Duodenal mucosa (tissue), 2 donors: ENCODE measurements around the gene ITPR1.

Experiments used
- H3K27ac ChIP-seq: one replicate; pipeline ENCODE4 v1.7.0; 2013; ENCODE audit warnings: low read depth, low read length
- H3K27me3 ChIP-seq, 2 donors: one replicate each; pipeline ENCODE4 v1.7.0; 2013; ENCODE audit warnings: low read length in 2 of 2, control low read depth in 1 of 2; ENCODE audit not compliant: insufficient read depth in 2 of 2, control insufficient read depth in 1 of 2
- H3K36me3 ChIP-seq, 2 donors: one replicate each; pipeline ENCODE4 v1.7.0; 2013; ENCODE audit warnings: low read length in 2 of 2, control low read depth in 1 of 2; ENCODE audit not compliant: insufficient read depth in 2 of 2, control insufficient read depth in 1 of 2
- H3K4me1 ChIP-seq, 2 donors: one replicate each; pipeline ENCODE4 v1.7.0; 2013; ENCODE audit warnings: low read length in 2 of 2, control low read depth in 1 of 2; ENCODE audit not compliant: insufficient read depth in 2 of 2, control insufficient read depth in 1 of 2
- H3K4me3 ChIP-seq, 2 donors: one replicate each; pipeline ENCODE4 v1.7.0; 2013; ENCODE audit warnings: low read length in 2 of 2, low read depth in 1 of 2
- H3K9ac ChIP-seq, 2 donors: one replicate each; pipeline ENCODE4 v1.7.0; 2013; ENCODE audit warnings: low read length in 2 of 2, low read depth in 1 of 2
- H3K9me3 ChIP-seq, 2 donors: one replicate each; pipeline ENCODE4 v1.7.0; 2013; ENCODE audit warnings: low read length in 2 of 2, control low read depth in 1 of 2; ENCODE audit not compliant: control insufficient read depth in 1 of 2

The ITPR1 gene

DNA sequence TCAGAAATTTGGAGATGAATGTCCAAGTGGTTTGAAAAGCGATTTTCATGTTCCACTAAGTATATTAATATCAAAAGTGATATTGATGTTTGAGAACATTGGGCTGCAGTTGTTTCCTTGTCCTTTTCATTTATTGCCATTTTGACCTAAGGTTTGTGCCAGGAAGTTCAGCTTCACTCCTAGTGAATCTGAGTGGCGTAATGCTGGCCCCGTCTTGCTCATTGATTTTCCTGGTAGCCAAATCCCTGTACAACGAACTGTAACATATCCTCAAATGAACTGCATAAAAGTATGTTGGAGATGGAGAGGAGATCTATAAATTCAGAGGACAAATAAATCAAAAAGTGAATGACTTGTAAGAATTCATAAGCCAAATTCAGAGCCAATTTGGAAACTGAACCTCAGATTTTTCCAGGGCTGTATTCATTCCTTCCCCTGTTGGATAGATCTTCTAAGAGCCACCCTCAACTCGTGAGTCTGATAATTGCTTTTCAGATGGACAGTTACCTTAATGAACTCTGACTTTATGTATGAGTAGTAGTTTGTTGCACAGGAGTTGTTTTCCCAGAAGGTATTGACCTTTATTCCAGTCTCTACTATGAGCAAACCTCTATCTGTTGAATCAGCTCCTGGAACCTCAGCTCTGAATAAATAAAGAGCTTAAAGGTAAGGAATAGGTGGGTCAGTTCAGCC is 72.8 kb downstream of the ITPR1 start:
- Histone ChIP-seq H3K4me1 (no peaks in the 10 kb centered on the region), H3K27ac (no peak overlapping the region), H3K4me3 (no peak overlapping the region), H3K9ac (no peak overlapping the region), H3K9me3 (no peaks in the 10 kb centered on the region), H3K36me3 (no peaks in the 10 kb centered on the region), H3K27me3 (no peaks in the 10 kb centered on the region)

DNA sequence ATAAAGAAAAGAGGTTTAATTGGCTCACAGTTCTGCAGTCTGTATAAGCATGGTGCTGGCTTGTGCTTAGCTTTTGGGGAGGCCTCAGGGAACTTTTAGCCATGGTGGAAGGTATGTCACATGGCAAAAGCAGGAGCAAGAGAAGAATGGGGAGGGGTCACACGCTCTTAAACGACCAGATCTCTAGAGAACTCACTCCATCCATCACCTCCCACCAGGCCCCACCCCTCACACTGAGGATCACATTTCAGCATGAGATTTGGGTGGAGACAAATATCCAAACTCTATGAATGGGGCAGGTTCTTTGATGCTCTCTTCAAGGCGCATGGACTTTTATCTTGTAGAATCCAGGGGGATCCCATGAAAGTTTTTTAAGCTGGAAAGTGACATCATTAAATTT is 75.7 kb downstream of the ITPR1 start:
- Histone ChIP-seq H3K9ac (no peak overlapping the region), H3K9me3 (no peaks in the 10 kb centered on the region), H3K4me1 (no peaks in the 10 kb centered on the region), H3K27me3 (no peaks in the 10 kb centered on the region), H3K36me3 (no peaks in the 10 kb centered on the region), H3K27ac (no peak overlapping the region), H3K4me3 (no peak overlapping the region)

DNA sequence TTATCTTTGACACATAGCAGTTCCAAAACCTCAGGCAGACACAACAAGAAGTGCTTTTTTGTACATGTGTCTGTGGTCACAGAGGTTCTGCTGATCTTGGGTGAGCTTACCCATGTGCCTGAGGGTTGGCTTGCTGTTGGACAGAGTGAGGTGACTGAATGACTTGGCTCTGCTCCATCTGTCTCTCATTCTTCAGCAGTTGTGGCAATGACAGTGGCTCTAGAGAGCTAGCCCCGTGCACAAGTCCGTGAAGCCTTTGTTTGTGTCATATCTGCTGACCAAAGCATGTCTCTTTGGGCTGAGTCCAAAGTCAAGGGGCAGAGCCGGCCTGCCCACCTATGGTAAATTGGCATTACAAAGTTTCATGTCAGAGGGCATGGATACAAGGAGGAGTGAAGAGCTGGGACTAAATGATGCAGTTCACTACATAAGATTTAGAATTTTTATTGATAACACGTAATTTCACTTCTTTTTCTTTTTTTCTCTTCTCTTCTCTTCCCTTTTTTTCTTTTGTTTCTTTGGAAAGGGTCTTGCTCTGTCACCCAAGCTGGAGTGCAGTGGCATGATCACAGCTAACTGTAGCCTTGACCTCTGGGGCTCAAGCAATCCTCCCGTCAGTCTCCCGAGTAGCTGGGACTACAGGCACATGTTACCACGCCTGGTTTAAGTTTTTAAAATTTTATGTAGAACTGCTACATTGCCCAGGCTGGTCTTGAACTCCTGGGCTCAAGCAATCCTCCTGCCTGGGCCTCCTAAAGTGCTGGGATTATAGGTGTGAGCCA is 77.9 kb downstream of the ITPR1 start:
- H3K27me3 ChIP-seq, result no peaks in the 10 kb centered on the region
- H3K4me1 ChIP-seq, result no peaks in the 10 kb centered on the region
- H3K9ac ChIP-seq, result no peak overlapping the region
- no peak overlapping the region for H3K4me3 ChIP-seq
- H3K9me3 ChIP-seq, result no peaks in the 10 kb centered on the region
- H3K36me3 ChIP-seq, result no peaks in the 10 kb centered on the region
- H3K27ac ChIP-seq, result no peak overlapping the region

DNA sequence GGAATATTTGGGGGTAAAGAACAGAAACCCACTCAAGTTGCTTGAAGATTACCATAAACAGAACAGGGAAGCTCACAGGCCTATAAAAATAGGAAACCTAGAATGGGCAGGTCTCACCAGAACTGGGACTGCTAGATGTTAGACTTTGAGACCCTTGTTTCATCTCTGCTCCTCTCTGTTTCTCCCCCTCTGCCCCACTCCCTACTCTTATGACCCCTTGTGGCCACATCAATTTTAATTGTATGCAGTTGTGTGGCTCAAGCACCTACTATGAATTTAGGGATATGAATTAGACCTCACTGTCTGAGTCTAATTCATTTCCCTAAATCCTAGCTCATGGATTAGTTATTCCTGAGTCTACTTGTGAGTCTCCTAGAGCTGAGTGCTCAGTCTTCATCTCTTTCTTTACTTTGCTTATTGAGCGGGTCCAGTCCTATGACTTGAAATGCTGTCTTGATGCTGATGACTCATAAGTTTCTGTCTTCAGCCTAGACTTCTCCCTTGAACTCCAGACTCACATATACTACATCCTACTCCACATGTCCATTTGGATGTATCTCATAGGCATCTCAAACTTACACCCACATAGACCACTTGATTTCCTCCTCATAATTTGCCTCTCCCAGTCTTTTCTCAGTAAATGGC is 78.7 kb downstream of the ITPR1 start:
- Histone ChIP-seq H3K9ac (no peak overlapping the region), H3K27me3 (no peaks in the 10 kb centered on the region), H3K4me3 (no peak overlapping the region), H3K9me3 (no peaks in the 10 kb centered on the region), H3K27ac (no peak overlapping the region), H3K4me1 (no peaks in the 10 kb centered on the region), H3K36me3 (no peaks in the 10 kb centered on the region)

DNA sequence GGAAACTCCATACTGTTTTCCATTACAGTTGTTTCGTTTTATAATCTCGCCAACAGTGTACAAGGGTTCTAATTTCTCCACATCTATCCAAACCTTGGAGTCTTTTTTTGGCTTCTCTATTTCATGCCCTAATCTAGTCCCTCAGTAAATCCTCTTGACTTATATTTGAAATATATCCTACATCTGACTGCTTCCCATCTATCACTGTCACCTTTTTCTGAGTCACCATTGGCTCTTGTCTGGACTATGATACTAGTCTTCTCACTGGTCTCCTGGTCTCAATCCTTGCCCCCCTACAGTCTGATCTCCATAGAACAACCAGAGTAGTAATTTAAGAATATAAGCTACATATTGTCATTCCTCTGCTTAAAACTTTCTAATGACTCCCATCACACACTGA is 80.0 kb downstream of the ITPR1 start:
- no peak overlapping the region for H3K27ac ChIP-seq
- no peaks in the 10 kb centered on the region for H3K4me1 ChIP-seq
- no peaks in the 10 kb centered on the region for H3K36me3 ChIP-seq
- H3K27me3 ChIP-seq, result no peaks in the 10 kb centered on the region
- no peaks in the 10 kb centered on the region for H3K9me3 ChIP-seq
- no peak overlapping the region for H3K9ac ChIP-seq
- H3K4me3 ChIP-seq, result no peak overlapping the region

DNA sequence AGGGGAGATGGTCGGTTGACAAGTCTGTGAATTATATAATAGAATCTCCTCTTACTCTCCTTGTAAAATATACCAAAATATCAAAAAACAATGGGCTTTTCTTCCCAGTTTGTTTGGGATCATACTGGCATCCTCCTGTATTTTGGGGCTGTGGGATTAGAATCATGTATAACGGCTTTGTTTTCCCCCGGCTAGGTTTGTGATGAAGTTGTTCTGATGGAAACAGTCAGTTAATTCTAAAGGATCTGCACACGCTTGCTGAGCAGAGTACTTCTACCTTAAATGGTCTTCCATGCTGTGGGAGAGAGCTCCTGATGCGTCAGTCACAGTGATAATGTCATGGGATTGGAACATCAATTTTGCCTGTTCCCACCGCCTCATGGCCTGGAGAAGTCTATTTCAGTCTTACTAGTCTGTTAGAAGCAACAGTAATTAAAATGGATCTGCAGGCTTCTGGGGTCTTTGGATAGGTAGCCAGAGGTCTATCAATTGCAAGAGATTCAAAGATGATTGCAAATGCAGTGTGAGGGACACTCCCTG is 81.3 kb downstream of the ITPR1 start:
- no peak overlapping the region for H3K27ac ChIP-seq
- no peaks in the 10 kb centered on the region for H3K9me3 ChIP-seq
- no peak overlapping the region for H3K9ac ChIP-seq
- no peaks in the 10 kb centered on the region for H3K36me3 ChIP-seq
- no peak overlapping the region for H3K4me3 ChIP-seq
- H3K27me3 ChIP-seq, result no peaks in the 10 kb centered on the region
- H3K4me1 ChIP-seq, result no peaks in the 10 kb centered on the region

DNA sequence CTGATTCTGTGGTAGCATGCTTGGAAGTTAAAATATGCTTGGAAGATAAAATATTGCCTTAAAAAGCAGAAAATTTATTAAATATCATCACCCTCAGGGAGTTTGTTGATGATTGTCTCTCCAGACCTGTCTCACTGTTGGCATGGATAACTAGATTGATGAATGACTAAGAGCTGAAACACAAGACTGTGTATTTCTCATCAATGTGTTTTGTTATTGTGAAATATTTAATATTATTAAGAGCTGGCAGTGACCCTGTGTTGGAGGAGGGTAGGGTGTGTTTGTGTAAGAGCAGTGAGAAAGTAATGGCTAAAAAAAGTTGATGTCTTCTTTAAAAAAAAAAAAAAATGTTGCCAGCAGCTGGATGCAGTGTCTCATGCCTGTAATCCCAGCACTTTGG is 82.2 kb downstream of the ITPR1 start:
- no peak overlapping the region for H3K27ac ChIP-seq

DNA sequence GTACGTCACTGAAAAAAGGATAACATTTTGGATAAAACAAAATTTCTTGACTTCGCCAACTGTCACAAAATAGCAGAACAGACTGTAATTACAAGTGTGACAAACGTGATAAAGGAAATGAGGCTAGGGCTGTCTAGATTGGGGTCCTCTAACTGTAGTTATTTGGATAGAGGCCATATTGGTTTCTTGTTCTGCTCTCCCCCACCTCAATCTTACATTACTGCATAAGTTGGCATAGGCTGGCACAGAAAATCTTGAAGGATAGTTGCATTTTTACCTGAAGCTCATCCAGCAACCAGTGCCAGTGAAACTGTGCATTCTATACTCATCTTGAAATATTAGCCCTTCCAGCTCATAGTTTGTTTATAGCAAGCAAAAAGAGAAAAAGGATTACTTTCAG is 84.6 kb downstream of the ITPR1 start:
- Histone ChIP-seq H3K4me1 (peaks cover 0 to 7% of the 10 kb centered on the region in 2 donors), H3K36me3 (no peaks in the 10 kb centered on the region), H3K9me3 (no peaks in the 10 kb centered on the region), H3K27ac (no peak overlapping the region), H3K9ac (no peak overlapping the region), H3K4me3 (no peak overlapping the region), H3K27me3 (no peaks in the 10 kb centered on the region)

More for the DNA sequence above, 82.2 kb downstream of the ITPR1 start:
- H3K4me3 ChIP-seq, result no peak overlapping the region
- H3K9ac ChIP-seq, result no peak overlapping the region
- H3K27me3 ChIP-seq, result no peaks in the 10 kb centered on the region
- H3K36me3 ChIP-seq, result no peaks in the 10 kb centered on the region
- H3K9me3 ChIP-seq, result no peaks in the 10 kb centered on the region
- no peaks in the 10 kb centered on the region for H3K4me1 ChIP-seq

DNA sequence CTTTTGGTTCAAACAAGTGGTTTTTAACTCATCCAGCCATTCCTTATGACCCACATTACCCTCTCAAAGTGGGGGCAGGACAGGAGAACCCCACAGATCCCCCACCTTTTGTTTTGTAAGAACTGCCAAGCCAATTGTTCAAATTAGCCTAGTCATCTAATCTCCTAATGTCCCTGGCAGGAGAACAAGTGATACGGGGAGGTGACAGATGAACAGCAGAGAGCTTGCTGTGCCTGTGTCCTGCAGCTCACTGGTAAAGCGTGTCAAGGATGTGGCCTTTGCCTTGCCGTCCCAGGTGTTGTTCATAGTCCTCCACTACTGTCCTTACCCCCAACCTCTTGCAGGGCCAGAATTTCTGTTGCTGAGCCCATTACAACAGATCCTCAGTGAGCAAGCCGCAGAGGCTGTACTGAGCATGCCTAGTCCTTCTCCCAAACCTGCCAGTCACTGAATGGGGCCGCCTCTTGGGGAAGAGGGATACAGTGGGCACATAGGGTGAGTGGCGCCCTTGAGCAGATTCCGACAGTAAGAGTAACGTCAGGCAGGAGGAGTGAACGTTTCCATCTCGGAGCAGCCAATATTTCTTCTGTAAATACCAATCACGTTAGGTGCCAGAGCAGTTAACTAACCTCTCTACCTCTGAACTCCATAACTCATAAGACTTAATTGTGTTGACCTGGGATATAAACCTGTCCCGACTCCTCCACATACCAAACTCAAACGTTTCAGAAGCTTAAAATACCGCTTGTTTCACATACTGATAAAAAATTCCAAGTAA is 87.4 kb downstream of the ITPR1 start:
- H3K27me3 ChIP-seq, result no peaks in the 10 kb centered on the region
- H3K4me1 ChIP-seq, result peaks cover 19% of the 10 kb centered on the region in 2 donors
- no peak overlapping the region for H3K9ac ChIP-seq
- H3K36me3 ChIP-seq, result no peaks in the 10 kb centered on the region
- no peak overlapping the region for H3K4me3 ChIP-seq
- H3K27ac ChIP-seq, result no peak overlapping the region
- H3K9me3 ChIP-seq, result no peaks in the 10 kb centered on the region

DNA sequence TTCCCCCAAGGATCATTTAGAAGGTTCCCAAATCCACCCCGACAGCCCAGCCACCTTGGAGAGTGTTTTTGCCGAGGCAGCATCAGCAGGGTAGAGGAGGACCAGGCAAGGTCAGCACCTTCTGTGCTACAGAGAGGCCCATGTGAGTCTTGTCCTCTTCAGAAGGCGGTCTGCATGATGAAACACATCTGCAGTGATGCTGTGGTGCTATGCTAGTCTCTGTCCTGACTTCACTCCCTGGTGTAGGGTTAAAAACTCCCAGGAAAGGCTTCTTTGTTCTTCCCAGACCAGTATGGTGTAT is 87.9 kb downstream of the ITPR1 start:
- H3K27me3 ChIP-seq, result no peaks in the 10 kb centered on the region
- no peak overlapping the region for H3K4me3 ChIP-seq
- H3K36me3 ChIP-seq, result no peaks in the 10 kb centered on the region
- no peaks in the 10 kb centered on the region for H3K9me3 ChIP-seq
- no peak overlapping the region for H3K27ac ChIP-seq
- H3K9ac ChIP-seq, result no peak overlapping the region
- H3K4me1 ChIP-seq, result peaks cover 19% of the 10 kb centered on the region in 2 donors
